HG03439 (cell line): ENCODE data around the gene ZNRF1.
"Not testable (repeated sequence)": the region's sequence is repeated elsewhere in the genome, so short reads cannot be mapped to it uniquely, and the experiment has no call there.

Experiments used
- ATAC-seq: cut with Tn5 transposase; IDR thresholded peaks from one replicate; pipeline ENCODE4 v1.9.1; 2021; ENCODE audit warnings: mild to moderate bottlenecking, moderate library complexity; ENCODE audit not compliant: unreplicated experiment

ZNRF1 gene

GRCh38 chr16:74998481-74999218, at the start of gene ZNRF1:
ZNRF1 (plus strand) TSS chr16:74999024; CDS start chr16:74999672, 648 bp downstream.
- ATAC-seq = peak; percentile 63

- no peak for ATAC-seq
Measured at GRCh38 chr16:74949309-74949708, 49.5 kb upstream of the ZNRF1 start.

- no peak for ATAC-seq
Measured at GRCh38 chr16:74950511-74950910, 48.3 kb upstream of the ZNRF1 start.

- no peak for ATAC-seq
Measured at GRCh38 chr16:74951206-74951605, 47.6 kb upstream of the ZNRF1 start.

GRCh38 chr16:74951681-74952080, 47.1 kb upstream of the ZNRF1 start:
- no peak for ATAC-seq

- no peak for ATAC-seq
Measured at GRCh38 chr16:74954763-74955162, 44.1 kb upstream of the ZNRF1 start.

- ATAC-seq = no peak
Measured at GRCh38 chr16:74973304-74973703, 25.5 kb upstream of the ZNRF1 start.

GRCh38 chr16:74975591-74975990, 23.2 kb upstream of the ZNRF1 start:
- ATAC-seq = no peak

GRCh38 chr16:74982256-74982655, 16.6 kb upstream of the ZNRF1 start:
- ATAC-seq = no peak

GRCh38 chr16:74984194-74984528, 14.7 kb upstream of the ZNRF1 start:
- no peak for ATAC-seq

GRCh38 chr16:74984529-74985296, 14.1 kb upstream of the ZNRF1 start, which contains the start of gene WDR59:
WDR59 (minus strand) TSS chr16:74985123; CDS start chr16:74985017, 106 bp downstream.
- peak; percentile 100 for ATAC-seq

- ATAC-seq = no peak
Measured at GRCh38 chr16:74987027-74987681, 11.7 kb upstream of the ZNRF1 start.

- not testable (repeated sequence) for ATAC-seq
Measured at GRCh38 chr16:74989864-74990263, 9.0 kb upstream of the ZNRF1 start.

GRCh38 chr16:74990832-74991231, 8.0 kb upstream of the ZNRF1 start:
- ATAC-seq = no peak

GRCh38 chr16:74991268-74991592, 7.6 kb upstream of the ZNRF1 start:
- no peak for ATAC-seq

GRCh38 chr16:74991593-74992403, 7.0 kb upstream of the ZNRF1 start:
- no peak for ATAC-seq

GRCh38 chr16:74995986-74996385, 2.8 kb upstream of the ZNRF1 start:
- ATAC-seq = no peak

GRCh38 chr16:74997042-74997491, 1.8 kb upstream of the ZNRF1 start:
- no peak for ATAC-seq

- ATAC-seq = peak; percentile 39
Measured at GRCh38 chr16:74999219-74999608, 390 bp downstream of the ZNRF1 start.

GRCh38 chr16:74999609-75000480, 1.0 kb downstream of the ZNRF1 start:
- ATAC-seq = no peak
